Measurements from ENCODE around the gene HAND1. TPM values are rescaled to one million over a fixed set of nuclear protein-coding genes. Genes with fewer than 3 reads are reported as not detected.
A peak's percentile ranks its signal among the peaks of the same experiment; 100 is the strongest.

Gene HAND1
- total RNA-seq, 1 donor from 2014 or later, result not detected

- no peak for DNase-seq (ENCODE audit: low read depth in 2 of 2)
Measured at GRCh38 chr5:154459015-154459414, 19.0 kb downstream of the HAND1 start.

- DNase-seq (ENCODE audit: low read depth in 2 of 2), result no peak
Measured at GRCh38 chr5:154456540-154456939, 21.5 kb downstream of the HAND1 start.

GRCh38 chr5:154455585-154455984 is 22.4 kb downstream of the HAND1 start:
- DNase-seq (ENCODE audit: low read depth in 2 of 2), result no peak

GRCh38 chr5:154451957-154452356 is 26.1 kb downstream of the HAND1 start:
- DNase-seq (ENCODE audit: low read depth in 2 of 2), result no peak

GRCh38 chr5:154449786-154450185 is 28.2 kb downstream of the HAND1 start:
- no peak for DNase-seq (ENCODE audit: low read depth in 2 of 2)

- DNase-seq (ENCODE audit: low read depth in 2 of 2), result no peak
Measured at GRCh38 chr5:154447089-154447725, 30.8 kb downstream of the HAND1 start.

GRCh38 chr5:154446195-154447088 is 31.6 kb downstream of the HAND1 start:
- DNase-seq (ENCODE audit: low read depth in 2 of 2), result peak; percentile 30 to 76

- DNase-seq (ENCODE audit: low read depth in 2 of 2), result peak; percentile 82 to 93
Measured at GRCh38 chr5:154445422-154446194, 32.4 kb downstream of the HAND1 start, which contains the start of gene SAP30L. SAP30L (plus strand) TSS chr5:154445997; CDS start chr5:154446605, 608 bp downstream.

GRCh38 chr5:154444556-154445421 is 33.2 kb downstream of the HAND1 start:
- no peak for DNase-seq (ENCODE audit: low read depth in 2 of 2)

- DNase-seq (ENCODE audit: low read depth in 2 of 2), result no peak
Measured at GRCh38 chr5:154442801-154443200, 35.2 kb downstream of the HAND1 start.

GRCh38 chr5:154440540-154440939 is 37.5 kb downstream of the HAND1 start:
- DNase-seq (ENCODE audit: low read depth in 2 of 2), result no peak

GRCh38 chr5:154437281-154437965 is 40.6 kb downstream of the HAND1 start:
- DNase-seq (ENCODE audit: low read depth in 2 of 2), result peak in 1 of 2 donors; percentile 37

GRCh38 chr5:154435226-154435625 is 42.8 kb downstream of the HAND1 start:
- DNase-seq (ENCODE audit: low read depth in 2 of 2), result no peak

GRCh38 chr5:154430961-154431630 is 46.9 kb downstream of the HAND1 start:
- no peak for DNase-seq (ENCODE audit: low read depth in 2 of 2)

GRCh38 chr5:154430466-154430865 is 47.6 kb downstream of the HAND1 start:
- DNase-seq (ENCODE audit: low read depth in 2 of 2), result no peak

GRCh38 chr5:154429341-154429740 is 48.7 kb downstream of the HAND1 start:
- no peak for DNase-seq (ENCODE audit: low read depth in 2 of 2)

GRCh38 chr5:154428208-154428607 is 49.8 kb downstream of the HAND1 start:
- DNase-seq (ENCODE audit: low read depth in 2 of 2), result no peak

Measured in dermis microvascular lymphatic vessel endothelial cell (primary cell).